Measurements from ENCODE around the gene ABLIM2. TPM values are rescaled to one million over a fixed set of nuclear protein-coding genes. Genes with fewer than 3 reads are reported as not detected.

Gene ABLIM2
- total and polyA plus RNA-seq, 10 of the 15 experiments (the other 5 are each of a cell fraction or from before 2014, with no cell fraction given), result 0.03 to 0.15 (median 0.05) TPM; not detected in 7

DNA sequence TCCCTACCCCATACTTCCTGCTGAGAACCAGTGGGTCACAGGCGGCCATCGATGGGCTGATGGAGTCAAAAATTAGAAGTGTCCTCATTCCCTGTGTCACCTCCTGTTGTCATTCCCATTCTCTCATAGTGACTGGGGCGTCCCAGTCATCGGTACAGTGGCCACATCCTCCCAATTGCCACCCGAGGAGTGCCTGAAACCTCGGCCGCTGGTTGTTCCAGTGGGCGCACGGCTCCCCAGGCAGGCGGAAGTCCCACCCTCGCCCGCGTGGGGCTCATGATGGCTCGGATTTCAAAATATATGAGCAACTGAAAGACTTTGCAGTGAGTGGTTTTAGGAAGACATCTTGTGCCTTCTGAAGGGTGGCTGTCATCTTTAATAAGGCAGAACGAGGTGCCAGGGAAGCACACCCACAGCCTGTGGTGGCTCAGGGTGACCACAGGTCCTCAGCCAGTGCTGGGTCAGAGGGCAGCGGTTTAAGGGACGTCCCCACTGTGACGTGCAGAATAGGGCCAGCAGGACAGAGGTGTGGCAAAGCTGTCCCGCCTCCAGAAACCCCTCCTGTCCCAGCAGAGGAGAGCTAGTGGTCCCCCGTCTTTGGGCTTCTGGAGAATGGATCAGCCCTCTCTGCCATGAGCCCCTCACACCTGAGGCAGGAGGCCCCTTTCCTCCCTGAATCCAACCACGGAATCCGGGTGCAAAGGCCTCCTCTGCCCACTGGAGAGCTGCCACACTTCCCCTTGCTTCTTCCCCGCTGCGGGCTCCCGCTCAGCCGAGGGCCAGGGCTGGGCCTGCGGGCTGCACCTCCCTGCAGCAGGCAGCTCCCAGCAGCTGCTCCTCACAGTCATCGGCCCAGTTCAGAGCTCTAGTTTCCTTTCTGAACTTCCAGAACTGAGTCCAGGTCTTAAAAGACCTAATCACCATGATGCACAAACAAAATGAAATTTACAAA lies 90.4 kb downstream of the ABLIM2 start (continued):
- TF ChIP-seq ZNF592 (IDR thresholded peaks at IDR 0.05) (no peak), STAT3 (IDR thresholded peaks at IDR 0.05; ENCODE audit: low read depth, low read length) (no peak), ZBTB33 (IDR thresholded peaks at IDR 0.05) (no peak), TCF7 (IDR thresholded peaks at IDR 0.05; ENCODE audit: borderline replicate concordance) (no peak)
